HG02840 (cell line): ENCODE results near the gene SERPINA7.
"Not testable (repeated sequence)": the region's sequence is repeated elsewhere in the genome, so short reads cannot be mapped to it uniquely, and the experiment has no call there.

Source experiments
- ATAC-seq: cut with Tn5 transposase; IDR thresholded peaks from one replicate; pipeline ENCODE4 v1.9.1; 2021; ENCODE audit warnings: mild to moderate bottlenecking, moderate library complexity, moderate number of reproducible peaks; ENCODE audit not compliant: unreplicated experiment, low FRiP score

SERPINA7 gene, protein sequence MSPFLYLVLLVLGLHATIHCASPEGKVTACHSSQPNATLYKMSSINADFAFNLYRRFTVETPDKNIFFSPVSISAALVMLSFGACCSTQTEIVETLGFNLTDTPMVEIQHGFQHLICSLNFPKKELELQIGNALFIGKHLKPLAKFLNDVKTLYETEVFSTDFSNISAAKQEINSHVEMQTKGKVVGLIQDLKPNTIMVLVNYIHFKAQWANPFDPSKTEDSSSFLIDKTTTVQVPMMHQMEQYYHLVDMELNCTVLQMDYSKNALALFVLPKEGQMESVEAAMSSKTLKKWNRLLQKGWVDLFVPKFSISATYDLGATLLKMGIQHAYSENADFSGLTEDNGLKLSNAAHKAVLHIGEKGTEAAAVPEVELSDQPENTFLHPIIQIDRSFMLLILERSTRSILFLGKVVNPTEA

DNA sequence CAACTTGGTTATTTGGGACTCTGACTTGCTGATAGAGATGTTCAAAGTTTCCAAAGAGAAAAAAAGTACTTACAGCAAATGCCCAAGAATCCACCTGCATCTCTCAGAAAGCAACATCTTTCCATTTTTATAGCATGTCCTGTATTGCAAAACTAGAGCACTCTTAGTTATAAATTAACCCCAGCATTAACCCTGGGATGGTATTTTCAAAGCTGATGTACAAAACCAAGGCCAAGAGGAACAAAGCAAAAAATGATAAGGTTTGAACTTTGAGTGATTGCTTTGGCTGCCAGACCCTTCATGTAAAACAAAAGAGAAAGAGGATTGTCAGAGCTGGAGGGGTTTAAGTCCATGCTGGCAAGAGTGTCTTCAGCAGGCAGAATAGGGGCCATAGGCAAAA is at the start of gene SERPINA7:
TSS of gene SERPINA7 (minus strand) at position 103 of the 400 bp plus-strand sequence. CDS start 1,669 bp downstream, outside the sequence.
- ATAC-seq = no peak

DNA sequence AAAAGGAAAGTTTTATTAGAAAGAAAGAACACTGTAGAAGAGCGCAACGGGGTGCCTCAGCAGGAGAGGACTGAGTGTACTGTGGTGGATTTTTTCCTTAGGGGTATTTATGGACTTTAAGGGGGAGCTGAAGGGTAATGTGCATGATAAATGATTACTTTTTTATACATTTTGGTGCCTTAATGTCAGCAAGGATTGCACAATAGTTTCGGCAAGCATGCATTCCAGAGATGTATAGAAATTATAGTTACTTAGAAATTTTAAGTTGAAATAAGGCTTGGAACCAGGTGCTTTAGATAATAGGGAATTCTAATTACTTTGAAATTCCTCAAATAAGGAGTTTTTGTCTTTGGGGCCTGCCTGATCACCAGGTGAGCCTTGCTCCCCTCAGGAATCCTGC is 30.5 kb upstream of the SERPINA7 start:
- ATAC-seq = no peak

DNA sequence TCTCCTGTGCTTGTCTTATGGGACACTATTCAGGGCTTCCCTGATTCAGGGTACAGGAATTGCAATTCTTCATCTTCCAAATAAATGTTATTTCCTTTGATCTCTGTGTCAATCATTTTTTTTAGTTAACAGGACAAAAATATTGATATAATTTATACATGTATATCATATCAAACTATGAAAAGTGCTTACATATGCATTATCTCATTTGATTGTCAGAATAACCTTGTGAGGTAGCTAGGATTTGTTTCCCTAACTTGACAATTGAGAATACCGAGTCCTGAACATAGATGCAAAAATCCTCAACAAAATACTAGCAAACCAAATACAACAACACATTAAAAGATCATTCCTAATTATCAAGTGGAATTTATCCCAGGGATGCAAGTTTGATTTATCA is 11.5 kb upstream of the SERPINA7 start:
- ATAC-seq = no peak

DNA sequence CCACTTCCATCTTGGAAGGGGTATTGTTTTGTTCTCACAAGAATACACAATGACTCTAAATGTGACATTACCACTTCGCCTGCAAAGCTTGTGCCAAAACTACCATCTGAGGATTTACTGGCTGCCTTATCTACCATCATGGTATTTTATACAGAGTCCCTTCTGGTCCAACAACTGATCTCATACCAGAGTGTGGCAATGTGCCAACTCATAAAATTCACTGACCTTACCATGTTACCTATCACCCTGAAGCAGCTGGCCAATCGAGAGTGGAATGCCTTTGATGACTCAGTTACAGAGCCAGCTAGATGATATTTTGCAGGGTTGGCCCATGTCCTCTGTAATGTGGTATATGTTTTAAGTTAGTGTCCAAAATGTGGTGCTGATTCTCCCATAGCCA is 3.8 kb upstream of the SERPINA7 start:
- ATAC-seq = no peak

DNA sequence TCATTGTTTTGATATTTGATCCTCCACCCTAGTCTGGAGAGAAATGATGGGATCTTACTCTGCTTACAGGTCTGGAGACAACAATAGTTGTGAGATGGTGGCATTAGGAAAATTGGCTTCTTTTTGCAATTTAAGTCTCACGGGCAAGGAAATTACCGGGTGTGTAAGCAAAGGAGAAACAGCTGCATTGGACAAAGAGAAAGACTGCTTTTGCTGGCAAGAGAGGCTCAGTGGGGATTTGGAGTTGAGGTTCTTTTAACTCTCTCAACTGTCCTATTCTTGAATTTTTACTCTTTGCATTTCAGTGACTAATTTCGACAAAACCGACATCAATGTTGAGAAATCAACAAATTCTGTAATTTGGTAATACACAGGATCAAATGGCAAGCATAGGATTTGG is 2.3 kb upstream of the SERPINA7 start:
- no peak for ATAC-seq

DNA sequence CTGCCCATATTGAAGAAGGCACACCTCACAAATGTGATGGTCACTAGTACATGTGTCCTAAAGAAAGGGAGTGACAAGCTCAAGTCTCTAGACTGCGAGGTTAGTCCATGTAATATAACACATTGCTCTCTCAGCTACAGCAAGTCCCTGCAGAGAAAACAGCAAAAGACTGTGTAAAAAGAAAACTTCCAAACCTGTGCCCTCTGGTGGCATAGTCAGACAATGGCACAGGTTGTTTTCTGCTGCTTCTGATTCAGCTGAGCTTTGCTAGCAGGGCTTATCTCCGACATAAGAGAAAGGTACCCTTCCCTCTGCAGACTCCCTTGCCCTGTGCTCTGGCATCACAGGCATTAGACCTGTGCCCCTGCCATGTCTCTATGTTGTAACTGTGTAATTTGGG is 1.4 kb upstream of the SERPINA7 start:
- no peak for ATAC-seq

DNA sequence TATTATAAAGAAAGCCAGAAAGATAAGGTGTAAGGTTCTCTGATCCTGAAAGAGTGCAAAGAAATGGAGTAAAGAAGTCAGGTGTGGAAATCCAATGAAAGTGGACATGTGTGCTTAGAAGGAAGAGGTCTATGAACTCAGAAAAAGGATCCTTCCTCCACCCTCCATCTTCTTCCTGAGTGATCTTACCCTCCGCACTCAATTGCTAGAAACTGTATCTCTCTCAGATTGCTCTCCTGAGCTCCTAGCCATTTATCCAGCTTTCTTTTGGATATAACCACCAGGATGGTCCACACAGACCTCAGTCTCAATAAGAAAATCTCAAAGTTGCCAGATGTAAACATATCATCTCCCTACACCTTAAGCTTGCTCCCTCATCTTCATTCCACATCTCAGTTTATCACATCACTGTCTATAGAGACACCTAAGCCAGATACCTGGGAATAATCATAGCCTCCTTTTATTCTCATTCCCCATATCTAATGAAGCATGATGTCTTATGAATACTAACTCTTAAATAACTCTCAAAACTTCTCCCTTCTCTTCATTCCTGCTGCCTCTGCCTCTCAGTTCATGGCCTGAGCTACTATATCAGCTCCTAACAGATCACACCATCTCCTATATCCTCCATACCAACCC is 573 bp downstream of the SERPINA7 start:
- ATAC-seq = no peak

DNA sequence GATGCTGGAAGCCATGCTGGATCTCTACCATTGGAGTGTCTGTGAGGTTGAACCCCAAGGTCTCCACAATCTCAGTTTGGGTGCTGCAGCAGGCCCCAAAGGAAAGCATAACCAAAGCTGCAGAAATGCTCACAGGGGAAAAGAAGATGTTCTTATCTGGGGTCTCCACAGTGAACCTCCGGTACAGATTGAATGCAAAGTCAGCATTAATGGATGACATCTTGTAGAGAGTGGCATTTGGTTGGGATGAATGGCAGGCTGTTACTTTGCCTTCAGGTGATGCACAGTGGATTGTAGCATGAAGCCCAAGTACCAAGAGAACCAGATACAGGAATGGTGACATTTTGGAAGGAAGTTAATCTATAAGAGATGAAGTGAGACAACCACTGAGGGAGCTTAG is 1.8 kb downstream of the SERPINA7 start:
- ATAC-seq = no peak

DNA sequence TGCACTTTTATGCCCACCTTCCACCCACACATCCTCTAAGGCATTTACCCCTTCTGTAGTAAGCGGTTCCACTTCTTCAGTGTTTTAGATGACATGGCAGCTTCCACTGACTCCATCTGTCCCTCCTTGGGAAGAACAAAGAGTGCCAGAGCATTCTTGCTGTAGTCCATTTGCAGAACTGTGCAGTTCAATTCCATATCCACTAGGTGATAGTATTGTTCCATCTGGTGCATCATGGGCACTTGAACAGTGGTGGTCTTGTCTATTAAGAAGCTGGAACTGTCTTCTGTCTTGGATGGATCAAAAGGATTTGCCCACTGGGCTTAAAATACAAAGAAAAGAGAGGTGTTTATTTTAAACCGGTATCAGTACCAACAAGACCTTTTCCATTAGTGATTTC is 3.5 kb downstream of the SERPINA7 start:
- no peak for ATAC-seq

DNA sequence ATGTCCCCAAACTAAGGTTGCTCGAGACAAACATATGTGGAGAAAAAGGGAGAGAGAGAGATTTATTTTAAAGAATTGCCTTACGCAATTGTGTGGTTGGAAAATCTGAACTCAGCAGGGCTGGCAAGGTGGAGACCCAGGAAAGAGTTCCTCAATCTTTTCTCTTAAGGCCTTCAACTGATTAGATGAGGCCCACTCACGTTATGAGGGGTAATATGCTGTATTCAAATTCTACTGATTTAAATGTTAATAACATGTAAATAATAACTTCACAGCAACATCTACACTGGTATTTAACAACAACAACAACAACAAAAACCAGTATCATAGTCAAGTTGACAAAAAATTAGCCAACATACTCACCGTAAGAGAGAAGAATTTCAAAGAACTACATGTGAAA is 14.6 kb downstream of the SERPINA7 start:
- ATAC-seq = no peak

DNA sequence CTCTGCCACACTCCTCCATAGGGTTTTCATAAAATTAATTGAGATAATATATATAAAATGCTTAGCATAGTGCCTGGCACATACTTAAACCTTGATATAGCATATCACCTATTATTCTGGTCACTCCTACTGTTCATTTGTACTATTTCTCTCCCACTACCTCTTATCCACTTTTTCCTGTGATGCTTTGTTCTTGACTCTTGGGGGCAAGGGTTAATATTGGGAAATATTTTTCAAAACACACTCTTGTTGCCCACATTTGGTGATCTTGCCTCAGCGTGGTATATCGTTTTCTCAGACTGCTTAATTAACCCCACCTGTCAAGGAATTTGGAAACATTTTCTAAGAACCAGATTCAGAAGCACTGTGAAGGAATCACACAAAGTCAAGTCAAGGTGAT is 16.3 kb downstream of the SERPINA7 start:
- no peak for ATAC-seq

DNA sequence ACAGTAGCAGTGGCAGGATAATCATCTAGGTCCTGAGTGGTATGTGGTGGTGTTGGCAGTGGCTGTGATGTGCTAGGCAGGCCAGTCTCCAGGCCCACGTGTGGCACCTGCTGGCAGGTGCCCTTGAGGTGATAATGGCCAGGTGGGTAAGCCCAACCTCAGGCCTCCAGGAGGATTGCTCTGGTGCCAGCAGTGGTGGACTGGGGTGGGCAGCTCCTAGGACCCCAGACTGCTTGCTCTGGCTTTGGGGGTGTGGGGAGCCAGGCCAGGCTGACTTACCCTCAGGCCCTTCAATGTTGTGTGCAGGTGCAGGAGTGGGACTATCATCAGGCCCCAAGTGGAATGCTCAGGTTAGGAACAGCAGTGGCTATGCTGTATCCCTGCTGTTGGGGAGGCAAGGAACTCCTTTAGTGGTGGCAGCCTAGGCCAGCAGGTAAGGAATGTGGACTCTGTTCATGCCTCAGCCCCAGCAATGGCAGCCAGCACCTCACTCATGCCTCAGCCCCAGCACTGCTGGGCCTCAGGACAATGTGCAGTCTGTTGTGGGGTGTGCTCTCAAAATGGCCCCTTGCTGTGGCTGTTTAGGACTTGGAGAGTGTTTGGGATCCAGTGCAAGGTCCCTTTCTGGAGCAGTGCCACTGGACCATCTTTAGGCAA is 24.3 kb downstream of the SERPINA7 start:
- no peak for ATAC-seq

DNA sequence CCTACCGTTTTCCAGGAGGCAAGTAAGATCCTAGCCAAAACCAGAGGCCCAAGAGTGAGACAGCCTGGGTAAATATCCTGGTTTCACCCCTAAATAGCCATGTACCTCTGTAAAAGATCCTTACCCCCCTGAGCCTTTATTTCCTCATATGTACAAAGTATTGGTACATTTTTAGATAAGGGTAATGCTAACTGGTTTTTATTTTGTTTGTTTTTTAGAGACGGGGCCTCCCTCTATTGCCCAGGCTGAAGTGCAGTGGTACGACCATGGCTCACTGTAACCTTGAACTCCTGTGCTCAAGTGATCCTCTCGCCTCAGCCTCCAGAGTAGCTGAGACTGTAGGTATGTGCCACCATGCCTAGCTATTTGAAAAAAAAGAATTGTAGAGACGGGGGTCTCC is 29.4 kb downstream of the SERPINA7 start:
- no peak for ATAC-seq

DNA sequence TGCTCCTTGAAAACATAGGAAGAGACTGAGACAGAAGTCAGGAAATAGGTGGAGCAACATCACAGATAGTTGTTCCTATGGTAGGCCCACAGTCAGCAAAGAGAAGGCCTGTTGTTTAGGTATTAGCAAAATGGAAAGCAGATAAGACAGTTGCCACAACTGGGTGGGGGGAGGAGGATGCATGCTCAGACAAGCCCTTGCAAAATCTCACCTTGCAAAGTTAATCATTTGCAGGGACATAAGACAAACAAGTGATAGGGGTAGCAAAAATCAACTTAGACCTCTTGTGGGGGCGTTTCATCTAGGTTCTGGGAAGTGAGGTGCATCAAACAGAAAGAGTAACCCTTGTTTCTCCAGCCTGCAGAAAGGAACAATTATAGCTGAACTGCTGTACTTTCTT is 30.7 kb downstream of the SERPINA7 start:
- no peak for ATAC-seq

DNA sequence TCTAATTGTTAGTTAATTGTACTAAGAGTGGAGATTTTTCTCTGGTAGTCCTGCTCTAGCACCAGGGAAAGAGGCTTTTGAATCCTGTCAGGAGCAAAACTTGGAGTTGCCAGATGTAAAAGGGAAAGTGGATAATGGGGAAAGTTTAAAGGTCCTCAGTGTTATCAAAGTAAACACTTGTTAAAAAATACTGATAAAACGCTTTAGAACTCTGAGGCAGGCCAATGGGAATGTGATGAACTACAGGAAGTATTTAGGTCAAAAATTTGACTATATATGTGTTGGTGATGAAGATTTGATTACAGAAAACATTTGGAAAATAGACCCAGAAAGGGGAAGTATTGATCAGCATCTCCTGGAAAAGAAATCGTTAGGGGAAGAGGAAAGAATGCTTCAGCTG is 32.8 kb downstream of the SERPINA7 start:
- no peak for ATAC-seq

DNA sequence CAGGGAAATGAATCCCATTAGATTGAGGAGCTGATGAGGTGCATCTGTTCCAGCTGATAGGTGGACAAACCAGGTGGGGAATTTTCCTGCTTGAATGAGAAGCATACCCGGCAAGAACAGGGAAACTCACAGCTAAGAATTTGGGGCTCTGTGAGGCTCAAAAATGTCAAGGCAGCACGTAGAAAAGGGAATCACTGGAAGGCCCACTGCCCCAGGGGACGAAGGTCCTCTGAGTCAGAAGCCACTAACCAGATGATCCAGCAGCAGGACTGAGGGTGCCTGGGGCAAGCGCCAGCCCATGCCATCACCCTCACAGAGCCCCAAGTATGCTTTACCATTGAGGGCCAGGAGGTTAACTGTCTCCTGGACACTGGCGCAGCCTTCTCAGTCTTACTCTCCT is 37.9 kb downstream of the SERPINA7 start:
- ATAC-seq = not testable (repeated sequence)

DNA sequence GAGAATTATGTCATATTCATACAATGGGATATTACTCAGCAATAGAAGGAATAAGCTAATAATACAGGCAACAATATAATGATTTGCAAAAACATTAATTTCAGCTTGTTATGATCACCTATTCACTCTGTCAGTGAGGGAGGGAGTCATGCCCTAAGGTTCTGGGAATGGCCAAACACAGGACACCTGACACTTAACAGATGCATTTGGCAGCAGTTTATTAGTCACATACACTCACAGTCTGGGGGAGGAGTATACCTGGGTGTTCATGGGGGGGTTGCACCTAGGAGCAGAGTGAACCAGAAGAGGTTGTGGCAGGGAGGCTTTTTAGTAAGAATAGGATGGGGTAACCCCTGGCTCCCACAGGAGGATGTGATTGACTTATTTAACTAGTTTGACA is 38.3 kb downstream of the SERPINA7 start:
- no peak for ATAC-seq

DNA sequence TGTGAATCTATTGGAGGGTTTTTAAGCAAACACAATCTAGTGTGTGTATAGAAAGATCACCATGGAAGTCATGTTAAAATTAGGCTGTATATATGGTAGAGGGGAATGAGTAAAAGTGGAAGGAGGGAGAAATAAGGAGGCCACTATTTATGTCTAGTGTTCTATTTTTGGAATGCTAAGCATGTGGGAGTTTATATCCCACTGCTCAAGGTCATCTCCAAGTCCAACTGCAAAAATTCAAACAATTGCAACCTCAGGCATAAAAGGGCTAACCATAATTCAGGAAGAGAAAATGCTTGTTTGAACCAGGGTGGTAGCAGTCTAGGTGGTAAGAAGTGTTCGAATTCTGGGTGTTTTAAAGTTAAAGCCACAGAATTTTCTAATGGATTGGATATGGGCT is 39.2 kb downstream of the SERPINA7 start:
- ATAC-seq = no peak

DNA sequence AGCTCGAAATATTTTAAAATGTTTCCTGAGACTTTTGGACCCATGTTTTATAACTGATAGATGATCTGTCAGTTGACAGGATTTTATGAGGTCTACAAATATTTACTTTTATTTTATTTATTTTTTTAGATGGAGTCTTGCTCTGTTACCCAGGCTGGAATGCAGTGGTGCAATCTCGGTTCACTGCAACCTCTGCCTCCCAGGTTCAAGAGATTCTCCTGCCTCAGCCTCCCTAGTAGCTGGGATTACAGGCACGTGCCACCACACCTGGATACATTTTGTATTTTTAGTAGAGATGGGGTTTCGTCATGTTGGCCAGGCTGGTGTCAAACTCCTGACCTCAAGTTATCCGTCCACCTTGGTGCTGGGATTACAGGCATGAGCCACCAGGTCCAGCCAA is 50.0 kb downstream of the SERPINA7 start:
- ATAC-seq = not testable (repeated sequence)
